HepG2 (cell line): ENCODE results near the gene GFY. TPM values are rescaled to one million over a fixed set of nuclear protein-coding genes. Genes with fewer than 3 reads are reported as not detected.

Experiments used
- AHR ChIP-seq: IDR thresholded peaks from 2 replicates; pipeline ENCODE4 v1.6.1; 2018; ENCODE audit warnings: missing genetic modification reagents, missing compliant biosample characterization
- ATRX ChIP-seq: sonication (generic); formaldehyde crosslinking; IDR thresholded peaks from 2 replicates; pipeline ENCODE4 v1.4.0; 2020; ENCODE audit warnings: missing genetic modification reagents, borderline replicate concordance
- BRCA1 ChIP-seq: sonication (generic); formaldehyde crosslinking; IDR thresholded peaks from 2 replicates; pipeline ENCODE4 v1.4.0; 2020; ENCODE audit warnings: missing genetic modification reagents
- CEBPB ChIP-seq: IDR thresholded peaks from 2 replicates; pipeline ENCODE4 v1.6.1; 2011; ENCODE audit warnings: low read depth, low read length, improper control_type of control experiment, borderline replicate concordance
- DDIT3 ChIP-seq: sonication (generic); formaldehyde crosslinking; IDR thresholded peaks from 2 replicates; pipeline ENCODE4 v1.4.0; 2020; ENCODE audit warnings: mild to moderate bottlenecking, missing genetic modification reagents
- DNMT3B ChIP-seq: conservative IDR thresholded peaks from 2 replicates; pipeline ENCODE4 v1.6.1; 2016; ENCODE audit warnings: missing biosample characterization, control low read depth
- ETV6 ChIP-seq: sonication (generic); formaldehyde crosslinking; conservative IDR thresholded peaks from 2 replicates; pipeline ENCODE4 v1.4.0; 2020; ENCODE audit warnings: missing genetic modification reagents
- FOSL2 ChIP-seq: sonication (generic); formaldehyde crosslinking; IDR thresholded peaks from 2 replicates; pipeline ENCODE4 v1.4.0; 2020; ENCODE audit warnings: missing genetic modification reagents
- KLF16 ChIP-seq, 2 experiments: sonication (generic) in 1 of 2; formaldehyde crosslinking in 1 of 2; IDR thresholded peaks; 2 replicates each; pipeline versions ENCODE4 v1.6.1 to v1.8.0; 2016 to 2023; ENCODE audit warnings: missing genetic modification reagents in 2 of 2, missing compliant biosample characterization in 1 of 2
- NBN ChIP-seq: fragments of 450-650 bp; conservative IDR thresholded peaks from 2 replicates; pipeline ENCODE4 v1.6.1; 2017
- NR3C1 ChIP-seq: sonication (generic); formaldehyde crosslinking; IDR thresholded peaks from 2 replicates; pipeline ENCODE4 v1.4.0; 2020; ENCODE audit warnings: missing genetic modification reagents
- TFE3 ChIP-seq: IDR thresholded peaks from 2 replicates; pipeline ENCODE4 v1.6.1; 2016
- ZGPAT ChIP-seq: IDR thresholded peaks from 2 replicates; pipeline ENCODE4 v1.6.1; 2016; ENCODE audit warnings: mild to moderate bottlenecking
- ZNF224 ChIP-seq: sonication (generic); formaldehyde crosslinking; IDR thresholded peaks from 2 replicates; pipeline ENCODE4 v1.5.0; 2020; ENCODE audit warnings: mild to moderate bottlenecking, missing genetic modification reagents
- ZNF331 ChIP-seq: sonication (generic); formaldehyde crosslinking; IDR thresholded peaks from 2 replicates; pipeline ENCODE4 v1.4.0; 2020; ENCODE audit warnings: missing genetic modification reagents
- ZNF670 ChIP-seq: sonication (generic); formaldehyde crosslinking; IDR thresholded peaks from 2 replicates; pipeline ENCODE4 v1.8.0; 2022; ENCODE audit warnings: mild to moderate bottlenecking, missing genetic modification reagents, borderline replicate concordance
- polyA plus RNA-seq, 8 experiments: library from polyadenylated mRNA; depleted of rRNA in 3 of 8; stranded (reverse) in 7 of 8; unstranded in 1 of 8; fragments of >200 nt; fragmentation: Illumina TruSeq in 4 of 8; extraction: Trizol in 4 of 8; gene quantifications; 2 replicates each; pipeline versions ENCODE4 v1.2.1 to v1.2.3, GENCODE V29; 2011 to 2016; ENCODE audit warnings: low read depth in 4 of 8, missing spikeins in 1 of 8, mixed read lengths in 1 of 8; ENCODE audit not compliant: insufficient read depth in 1 of 8
- total RNA-seq, 5 experiments: library from RNA; depleted of rRNA; stranded (reverse); fragments of >200 nt; fragmentation: Illumina TruSeq; extraction: Trizol; gene quantifications; 2 replicates each; pipeline ENCODE4 v1.2.3, GENCODE V29; 2016; ENCODE audit warnings: low read depth in 1 of 5
- TF ChIP-seq, protein P1 (sequence below): IDR thresholded peaks from 2 replicates; pipeline ENCODE4 v1.6.1; 2016; ENCODE audit warnings: missing biosample characterization, missing genetic modification reagents, low read depth
- TF ChIP-seq, protein P2 (sequence below): sonication (generic); formaldehyde crosslinking; IDR thresholded peaks from 2 replicates; pipeline ENCODE4 v1.4.0; 2020; ENCODE audit warnings: missing genetic modification reagents
- TF ChIP-seq, protein P3 (sequence below): sonication (generic); formaldehyde crosslinking; IDR thresholded peaks from 2 replicates; pipeline ENCODE4 v1.8.0; 2022; ENCODE audit warnings: missing genetic modification reagents, mild to moderate bottlenecking, inconsistent platforms, borderline replicate concordance
- TF ChIP-seq, protein P4 (sequence below): fragments of 450-650 bp; IDR thresholded peaks from 2 replicates; pipeline ENCODE4 v1.6.1; 2017; ENCODE audit warnings: mild to moderate bottlenecking

Gene GFY
- total and polyA plus RNA-seq, 2 of the 13 experiments (the other 11 are each of a cell fraction or from before 2014, with no cell fraction given) = not detected

- TF ChIP-seq DDIT3 (CRISPR knock-in tag) (no peak), ZNF331 (CRISPR knock-in tag) (peak; percentile 11; the same call in 1 of the 2 replicates), ATRX (no peak), DNMT3B (CRISPR knock-in tag) (no peak), ZGPAT (CRISPR knock-in tag) (peak; percentile 53; the same call in 1 of the 2 replicates), NR3C1 (CRISPR knock-in tag) (no peak), BRCA1 (CRISPR knock-in tag) (no peak), ETV6 (CRISPR knock-in tag) (peak; percentile 51; the same call in 1 of the 2 replicates), ZNF224 (CRISPR knock-in tag) (no peak), KLF16 (CRISPR knock-in tag; IDR thresholded peaks at IDR 0.05) (no peak), CEBPB (no peak), AHR (CRISPR knock-in tag) (no peak), FOSL2 (no peak), TFE3 (CRISPR knock-in tag) (no peak), ZNF670 (peak; percentile 84; the same call in 1 of the 2 replicates), NBN (no peak)
- TF ChIP-seq, protein P1, sequence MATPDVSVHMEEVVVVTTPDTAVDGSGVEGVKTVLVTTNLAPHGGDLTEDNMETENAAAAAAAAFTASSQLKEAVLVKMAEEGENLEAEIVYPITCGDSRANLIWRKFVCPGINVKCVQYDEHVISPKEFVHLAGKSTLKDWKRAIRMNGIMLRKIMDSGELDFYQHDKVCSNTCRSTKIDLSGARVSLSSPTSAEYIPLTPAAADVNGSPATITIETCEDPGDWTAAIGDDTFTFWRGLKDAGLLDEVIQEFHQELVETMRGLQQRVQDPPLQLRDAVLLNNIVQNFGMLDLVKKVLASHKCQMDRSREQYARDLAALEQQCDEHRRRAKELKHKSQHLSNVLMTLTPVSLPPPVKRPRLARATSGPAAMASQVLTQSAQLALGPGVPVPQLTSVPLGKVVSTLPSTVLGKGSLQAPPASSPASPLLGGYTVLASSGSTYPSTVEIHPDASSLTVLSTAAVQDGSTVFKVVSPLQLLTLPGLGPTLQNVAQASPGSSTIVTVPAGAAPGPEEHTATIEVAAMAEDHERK = peak; percentile 70
- TF ChIP-seq, protein P2, sequence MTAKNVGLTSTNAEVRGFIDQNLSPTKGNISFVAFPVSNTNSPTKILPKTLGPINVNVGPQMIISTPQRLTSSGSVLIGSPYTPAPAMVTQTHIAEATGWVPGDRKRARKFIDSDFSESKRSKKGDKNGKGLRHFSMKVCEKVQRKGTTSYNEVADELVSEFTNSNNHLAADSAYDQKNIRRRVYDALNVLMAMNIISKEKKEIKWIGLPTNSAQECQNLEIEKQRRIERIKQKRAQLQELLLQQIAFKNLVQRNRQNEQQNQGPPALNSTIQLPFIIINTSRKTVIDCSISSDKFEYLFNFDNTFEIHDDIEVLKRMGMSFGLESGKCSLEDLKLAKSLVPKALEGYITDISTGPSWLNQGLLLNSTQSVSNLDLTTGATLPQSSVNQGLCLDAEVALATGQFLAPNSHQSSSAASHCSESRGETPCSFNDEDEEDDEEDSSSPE (CRISPR knock-in tag) = peak; percentile 47; the same call in 1 of the 2 replicates
- TF ChIP-seq, protein P3, sequence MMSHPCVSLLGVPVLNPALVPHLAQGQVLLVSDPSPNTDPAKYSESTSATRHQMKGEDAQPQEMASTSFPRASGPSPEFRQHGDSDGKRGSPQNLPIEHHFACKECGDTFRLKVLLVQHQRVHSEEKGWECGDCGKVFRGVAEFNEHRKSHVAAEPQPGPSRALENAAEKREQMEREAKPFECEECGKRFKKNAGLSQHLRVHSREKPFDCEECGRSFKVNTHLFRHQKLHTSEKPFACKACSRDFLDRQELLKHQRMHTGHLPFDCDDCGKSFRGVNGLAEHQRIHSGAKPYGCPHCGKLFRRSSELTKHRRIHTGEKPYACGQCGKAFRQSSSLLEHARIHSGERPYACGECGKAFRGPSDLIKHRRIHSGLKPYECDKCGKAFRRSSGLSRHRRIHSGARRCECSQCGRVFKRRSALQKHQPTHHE (CRISPR knock-in tag) = no peak
- TF ChIP-seq, protein P4, sequence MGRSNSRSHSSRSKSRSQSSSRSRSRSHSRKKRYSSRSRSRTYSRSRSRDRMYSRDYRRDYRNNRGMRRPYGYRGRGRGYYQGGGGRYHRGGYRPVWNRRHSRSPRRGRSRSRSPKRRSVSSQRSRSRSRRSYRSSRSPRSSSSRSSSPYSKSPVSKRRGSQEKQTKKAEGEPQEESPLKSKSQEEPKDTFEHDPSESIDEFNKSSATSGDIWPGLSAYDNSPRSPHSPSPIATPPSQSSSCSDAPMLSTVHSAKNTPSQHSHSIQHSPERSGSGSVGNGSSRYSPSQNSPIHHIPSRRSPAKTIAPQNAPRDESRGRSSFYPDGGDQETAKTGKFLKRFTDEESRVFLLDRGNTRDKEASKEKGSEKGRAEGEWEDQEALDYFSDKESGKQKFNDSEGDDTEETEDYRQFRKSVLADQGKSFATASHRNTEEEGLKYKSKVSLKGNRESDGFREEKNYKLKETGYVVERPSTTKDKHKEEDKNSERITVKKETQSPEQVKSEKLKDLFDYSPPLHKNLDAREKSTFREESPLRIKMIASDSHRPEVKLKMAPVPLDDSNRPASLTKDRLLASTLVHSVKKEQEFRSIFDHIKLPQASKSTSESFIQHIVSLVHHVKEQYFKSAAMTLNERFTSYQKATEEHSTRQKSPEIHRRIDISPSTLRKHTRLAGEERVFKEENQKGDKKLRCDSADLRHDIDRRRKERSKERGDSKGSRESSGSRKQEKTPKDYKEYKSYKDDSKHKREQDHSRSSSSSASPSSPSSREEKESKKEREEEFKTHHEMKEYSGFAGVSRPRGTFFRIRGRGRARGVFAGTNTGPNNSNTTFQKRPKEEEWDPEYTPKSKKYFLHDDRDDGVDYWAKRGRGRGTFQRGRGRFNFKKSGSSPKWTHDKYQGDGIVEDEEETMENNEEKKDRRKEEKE = no peak
These were observed 18.3 kb downstream of the GFY start (continued) for GRCh38 chr19:49443366-49444099.
